HepG2 (cell line): ENCODE data around the gene ARAP1. TPM values are rescaled to one million over a fixed set of nuclear protein-coding genes. Genes with fewer than 3 reads are reported as not detected.

Experiments
- ARNTL ChIP-seq: sonication (generic); formaldehyde crosslinking; IDR thresholded peaks from 2 replicates; pipeline ENCODE4 v1.4.0; 2020; ENCODE audit warnings: mild to moderate bottlenecking, missing genetic modification reagents
- BHLHE40 ChIP-seq: IDR thresholded peaks from 2 replicates; pipeline ENCODE4 v1.6.1; 2011; ENCODE audit warnings: low read length, improper control_type of control experiment
- BRF2 ChIP-seq: sonication (generic); formaldehyde crosslinking; IDR thresholded peaks from 2 replicates; pipeline ENCODE4 v1.8.1; 2022; ENCODE audit warnings: mild to moderate bottlenecking, missing genetic modification reagents
- CBX5 ChIP-seq: sonication (generic); formaldehyde crosslinking; IDR thresholded peaks from 2 replicates; pipeline ENCODE4 v1.4.0; 2020; ENCODE audit warnings: missing genetic modification reagents, borderline replicate concordance
- ETV5 ChIP-seq: IDR thresholded peaks from 2 replicates; pipeline ENCODE4 v1.6.1; 2018; ENCODE audit warnings: missing biosample characterization, missing genetic modification reagents, inconsistent platforms, borderline replicate concordance
- GABPA ChIP-seq, 2 experiments: IDR thresholded peaks; 2 replicates each; pipeline ENCODE4 v1.6.1; 2011 to 2016; ENCODE audit warnings: low read depth in 2 of 2, low read length in 1 of 2, missing biosample characterization in 1 of 2, missing genetic modification characterization in 1 of 2
- GATAD1 ChIP-seq: IDR thresholded peaks from 2 replicates; pipeline ENCODE4 v1.6.1; 2016; ENCODE audit warnings: missing genetic modification reagents, missing compliant biosample characterization
- HDAC1 ChIP-seq: sonication (generic); formaldehyde crosslinking; IDR thresholded peaks from 2 replicates; pipeline ENCODE4 v1.5.1; 2020; ENCODE audit warnings: mild to moderate bottlenecking, missing genetic modification reagents
- KLF12 ChIP-seq: sonication (generic); formaldehyde crosslinking; IDR thresholded peaks from 2 replicates; pipeline ENCODE4 v1.4.0; 2020; ENCODE audit warnings: missing genetic modification reagents, borderline replicate concordance
- MTF1 ChIP-seq: sonication (generic); formaldehyde crosslinking; IDR thresholded peaks from 2 replicates; pipeline ENCODE4 v1.5.0; 2020; ENCODE audit warnings: missing genetic modification reagents
- SNRNP70 ChIP-seq: fragments of 200-400 bp; formaldehyde crosslinking; IDR thresholded peaks from 2 replicates; pipeline ENCODE4 v1.6.1; 2017; ENCODE audit warnings: mild to moderate bottlenecking, low read depth, low read length, moderate library complexity
- SOX6 ChIP-seq, 2 experiments: fragments of 450-650 bp in 1 of 2; sonication (generic) in 1 of 2; formaldehyde crosslinking in 1 of 2; IDR thresholded peaks; 2 replicates each; pipeline versions ENCODE4 v1.4.0 to v1.6.1; 2017 to 2020; ENCODE audit warnings: antibody characterized with exemption in 1 of 2, mild to moderate bottlenecking in 1 of 2, missing genetic modification reagents in 1 of 2
- THYN1 ChIP-seq: sonication (generic); formaldehyde crosslinking; IDR thresholded peaks from 2 replicates; pipeline ENCODE4 v1.8.1; 2023; ENCODE audit warnings: low read depth, mild to moderate bottlenecking, moderate library complexity, missing genetic modification reagents, borderline replicate concordance
- ZNF234 ChIP-seq: sonication (generic); formaldehyde crosslinking; conservative IDR thresholded peaks from 2 replicates; pipeline ENCODE4 v1.5.1; 2020; ENCODE audit warnings: mild to moderate bottlenecking, missing genetic modification reagents
- ZNF33A ChIP-seq: sonication (generic); formaldehyde crosslinking; IDR thresholded peaks from 2 replicates; pipeline ENCODE4 v1.5.1; 2020; ENCODE audit warnings: missing genetic modification reagents, mild to moderate bottlenecking, moderate library complexity, borderline replicate concordance
- polyA plus RNA-seq, 8 experiments: library from polyadenylated mRNA; depleted of rRNA in 3 of 8; stranded (reverse) in 7 of 8; unstranded in 1 of 8; fragments of >200 nt; fragmentation: Illumina TruSeq in 4 of 8; extraction: Trizol in 4 of 8; gene quantifications; 2 replicates each; pipeline versions ENCODE4 v1.2.1 to v1.2.3, GENCODE V29; 2011 to 2016; ENCODE audit warnings: low read depth in 4 of 8, missing spikeins in 1 of 8, mixed read lengths in 1 of 8; ENCODE audit not compliant: insufficient read depth in 1 of 8
- total RNA-seq, 5 experiments: library from RNA; depleted of rRNA; stranded (reverse); fragments of >200 nt; fragmentation: Illumina TruSeq; extraction: Trizol; gene quantifications; 2 replicates each; pipeline ENCODE4 v1.2.3, GENCODE V29; 2016; ENCODE audit warnings: low read depth in 1 of 5
- TF ChIP-seq, protein P1 (sequence below): sonication (generic); formaldehyde crosslinking; IDR thresholded peaks from 2 replicates; pipeline ENCODE4 v1.5.1; 2020; ENCODE audit warnings: missing genetic modification reagents, mild to moderate bottlenecking, borderline replicate concordance
- TF ChIP-seq, protein P2 (sequence below): sonication (generic); formaldehyde crosslinking; IDR thresholded peaks from 2 replicates; pipeline ENCODE4 v1.4.0; 2020; ENCODE audit warnings: missing genetic modification reagents, borderline replicate concordance
- TF ChIP-seq, protein P3 (sequence below): sonication (generic); formaldehyde crosslinking; IDR thresholded peaks from 2 replicates; pipeline ENCODE4 v1.5.1; 2020; ENCODE audit warnings: missing genetic modification reagents, mild to moderate bottlenecking, borderline replicate concordance

Gene ARAP1
- total and polyA plus RNA-seq, 2 of the 13 experiments (the other 11 are each of a cell fraction or from before 2014, with no cell fraction given): 43.2 to 55.5 TPM

DNA sequence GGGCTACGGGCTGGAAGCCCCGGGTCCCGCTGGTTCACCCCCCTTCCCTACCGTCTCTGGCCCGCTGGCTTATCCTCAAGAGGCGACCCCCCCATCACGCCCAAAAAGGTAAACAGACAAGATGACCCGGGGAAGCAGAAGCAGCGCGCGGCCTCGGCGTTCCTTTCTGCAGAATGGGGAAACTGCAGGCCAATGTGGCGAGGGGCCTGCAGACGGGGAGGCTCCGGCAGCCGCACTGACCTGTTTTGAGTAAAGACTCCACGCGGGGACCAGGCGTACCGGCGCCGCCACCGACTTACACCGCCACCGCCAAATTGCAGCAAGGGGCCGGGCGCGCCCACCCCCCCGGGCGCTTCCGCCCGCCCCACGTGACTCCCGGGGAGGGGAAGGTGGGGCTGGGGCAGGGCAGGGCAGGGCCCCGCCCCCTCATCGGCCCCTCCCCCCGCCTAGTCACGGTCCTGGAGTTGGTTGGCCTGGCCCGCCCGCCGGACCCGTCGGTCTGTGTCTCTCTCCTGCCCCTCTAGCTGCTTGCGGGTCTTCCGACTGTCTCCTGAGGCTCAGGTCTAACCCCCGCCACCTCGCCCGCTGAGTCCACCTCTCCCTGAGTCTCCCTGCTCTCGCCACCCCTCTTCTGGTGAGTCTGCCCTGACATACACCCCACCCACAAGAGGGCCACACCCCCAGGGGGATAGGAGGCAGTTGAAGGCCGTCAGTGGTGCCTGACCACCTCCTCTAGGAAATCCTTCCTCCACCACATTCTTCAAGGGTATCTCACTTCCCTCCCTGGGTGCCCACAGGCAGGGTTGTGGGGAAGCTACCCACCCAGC is at the start of gene ARAP1 (continued):
- TF ChIP-seq, protein P1, sequence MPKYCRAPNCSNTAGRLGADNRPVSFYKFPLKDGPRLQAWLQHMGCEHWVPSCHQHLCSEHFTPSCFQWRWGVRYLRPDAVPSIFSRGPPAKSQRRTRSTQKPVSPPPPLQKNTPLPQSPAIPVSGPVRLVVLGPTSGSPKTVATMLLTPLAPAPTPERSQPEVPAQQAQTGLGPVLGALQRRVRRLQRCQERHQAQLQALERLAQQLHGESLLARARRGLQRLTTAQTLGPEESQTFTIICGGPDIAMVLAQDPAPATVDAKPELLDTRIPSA (CRISPR knock-in tag): 0 out of 2 replicates have a peak, but pooled peaks have one; percentile 72
- peak; percentile 63 for TF ChIP-seq BHLHE40
- TF ChIP-seq, protein P2, sequence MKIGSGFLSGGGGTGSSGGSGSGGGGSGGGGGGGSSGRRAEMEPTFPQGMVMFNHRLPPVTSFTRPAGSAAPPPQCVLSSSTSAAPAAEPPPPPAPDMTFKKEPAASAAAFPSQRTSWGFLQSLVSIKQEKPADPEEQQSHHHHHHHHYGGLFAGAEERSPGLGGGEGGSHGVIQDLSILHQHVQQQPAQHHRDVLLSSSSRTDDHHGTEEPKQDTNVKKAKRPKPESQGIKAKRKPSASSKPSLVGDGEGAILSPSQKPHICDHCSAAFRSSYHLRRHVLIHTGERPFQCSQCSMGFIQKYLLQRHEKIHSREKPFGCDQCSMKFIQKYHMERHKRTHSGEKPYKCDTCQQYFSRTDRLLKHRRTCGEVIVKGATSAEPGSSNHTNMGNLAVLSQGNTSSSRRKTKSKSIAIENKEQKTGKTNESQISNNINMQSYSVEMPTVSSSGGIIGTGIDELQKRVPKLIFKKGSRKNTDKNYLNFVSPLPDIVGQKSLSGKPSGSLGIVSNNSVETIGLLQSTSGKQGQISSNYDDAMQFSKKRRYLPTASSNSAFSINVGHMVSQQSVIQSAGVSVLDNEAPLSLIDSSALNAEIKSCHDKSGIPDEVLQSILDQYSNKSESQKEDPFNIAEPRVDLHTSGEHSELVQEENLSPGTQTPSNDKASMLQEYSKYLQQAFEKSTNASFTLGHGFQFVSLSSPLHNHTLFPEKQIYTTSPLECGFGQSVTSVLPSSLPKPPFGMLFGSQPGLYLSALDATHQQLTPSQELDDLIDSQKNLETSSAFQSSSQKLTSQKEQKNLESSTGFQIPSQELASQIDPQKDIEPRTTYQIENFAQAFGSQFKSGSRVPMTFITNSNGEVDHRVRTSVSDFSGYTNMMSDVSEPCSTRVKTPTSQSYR (CRISPR knock-in tag): peak; percentile 81; the same call in 1 of the 2 replicates
- TF ChIP-seq, protein P3, sequence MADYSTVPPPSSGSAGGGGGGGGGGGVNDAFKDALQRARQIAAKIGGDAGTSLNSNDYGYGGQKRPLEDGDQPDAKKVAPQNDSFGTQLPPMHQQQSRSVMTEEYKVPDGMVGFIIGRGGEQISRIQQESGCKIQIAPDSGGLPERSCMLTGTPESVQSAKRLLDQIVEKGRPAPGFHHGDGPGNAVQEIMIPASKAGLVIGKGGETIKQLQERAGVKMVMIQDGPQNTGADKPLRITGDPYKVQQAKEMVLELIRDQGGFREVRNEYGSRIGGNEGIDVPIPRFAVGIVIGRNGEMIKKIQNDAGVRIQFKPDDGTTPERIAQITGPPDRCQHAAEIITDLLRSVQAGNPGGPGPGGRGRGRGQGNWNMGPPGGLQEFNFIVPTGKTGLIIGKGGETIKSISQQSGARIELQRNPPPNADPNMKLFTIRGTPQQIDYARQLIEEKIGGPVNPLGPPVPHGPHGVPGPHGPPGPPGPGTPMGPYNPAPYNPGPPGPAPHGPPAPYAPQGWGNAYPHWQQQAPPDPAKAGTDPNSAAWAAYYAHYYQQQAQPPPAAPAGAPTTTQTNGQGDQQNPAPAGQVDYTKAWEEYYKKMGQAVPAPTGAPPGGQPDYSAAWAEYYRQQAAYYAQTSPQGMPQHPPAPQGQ (CRISPR knock-in tag): no peak
- TF ChIP-seq THYN1 (CRISPR knock-in tag): 0 out of 2 replicates have a peak, but pooled peaks have one; percentile 54
- peak; percentile 92 for TF ChIP-seq ARNTL (CRISPR knock-in tag)
- TF ChIP-seq GATAD1 (CRISPR knock-in tag): 0 out of 2 replicates have a peak, but pooled peaks have one; percentile 26
- TF ChIP-seq ZNF234 (CRISPR knock-in tag): peak; percentile 71; the same call in 1 of the 2 replicates
- no peak for TF ChIP-seq ZNF33A (CRISPR knock-in tag)
- 0 out of 2 replicates have a peak, but pooled peaks have one; percentile 52 for TF ChIP-seq BRF2 (CRISPR knock-in tag)
- no peak for TF ChIP-seq CBX5
- TF ChIP-seq KLF12 (CRISPR knock-in tag): peak; percentile 68; the same call in 1 of the 2 replicates
- TF ChIP-seq SOX6 (IDR thresholded peaks at IDR 0.05): no peak
- TF ChIP-seq SOX6 (CRISPR knock-in tag; IDR thresholded peaks at IDR 0.05): peak; percentile 27; the same call in 1 of the 2 replicates
- peak; percentile 83 for TF ChIP-seq ETV5 (CRISPR knock-in tag)
- TF ChIP-seq SNRNP70: no peak
- TF ChIP-seq HDAC1 (CRISPR knock-in tag): peak; percentile 66; the same call in 1 of the 2 replicates
- no peak for TF ChIP-seq MTF1 (CRISPR knock-in tag)
- no peak for TF ChIP-seq GABPA (IDR thresholded peaks at IDR 0.05; ENCODE audit: low read depth, low read length)
- TF ChIP-seq GABPA (CRISPR knock-in tag; IDR thresholded peaks at IDR 0.05; ENCODE audit: low read depth): peak; percentile 4; the same call in 1 of the 2 replicates
